MM.1S (cell line): ENCODE measurements around the gene ANK2.

Experiments used
- EZH2phosphoT487 ChIP-seq: fragments of 300-600 bp; sonication (generic); IDR thresholded peaks from 2 replicates; pipeline ENCODE4 v1.6.1; 2018; ENCODE audit warnings: antibody characterized with exemption, low read length
- TF ChIP-seq, protein P1 (sequence below): fragments of 300-600 bp; sonication (generic); IDR thresholded peaks from 2 replicates; pipeline ENCODE4 v1.5.1; 2016; ENCODE audit warnings: antibody characterized with exemption, low read length, mixed read lengths

GRCh38 chr4:113183032-113183605 lies 133.7 kb downstream of the ANK2 start:
- TF ChIP-seq, protein P1, sequence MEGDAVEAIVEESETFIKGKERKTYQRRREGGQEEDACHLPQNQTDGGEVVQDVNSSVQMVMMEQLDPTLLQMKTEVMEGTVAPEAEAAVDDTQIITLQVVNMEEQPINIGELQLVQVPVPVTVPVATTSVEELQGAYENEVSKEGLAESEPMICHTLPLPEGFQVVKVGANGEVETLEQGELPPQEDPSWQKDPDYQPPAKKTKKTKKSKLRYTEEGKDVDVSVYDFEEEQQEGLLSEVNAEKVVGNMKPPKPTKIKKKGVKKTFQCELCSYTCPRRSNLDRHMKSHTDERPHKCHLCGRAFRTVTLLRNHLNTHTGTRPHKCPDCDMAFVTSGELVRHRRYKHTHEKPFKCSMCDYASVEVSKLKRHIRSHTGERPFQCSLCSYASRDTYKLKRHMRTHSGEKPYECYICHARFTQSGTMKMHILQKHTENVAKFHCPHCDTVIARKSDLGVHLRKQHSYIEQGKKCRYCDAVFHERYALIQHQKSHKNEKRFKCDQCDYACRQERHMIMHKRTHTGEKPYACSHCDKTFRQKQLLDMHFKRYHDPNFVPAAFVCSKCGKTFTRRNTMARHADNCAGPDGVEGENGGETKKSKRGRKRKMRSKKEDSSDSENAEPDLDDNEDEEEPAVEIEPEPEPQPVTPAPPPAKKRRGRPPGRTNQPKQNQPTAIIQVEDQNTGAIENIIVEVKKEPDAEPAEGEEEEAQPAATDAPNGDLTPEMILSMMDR = no peak
- no peak for TF ChIP-seq EZH2phosphoT487
